ENCODE results near the gene ATP1B3.
"Not testable (repeated sequence)": the region's sequence is repeated elsewhere in the genome, so short reads cannot be mapped to it uniquely, and the experiment has no call there.

ATP1B3 gene

GRCh38 chr3:141859651-141860050 lies 16.8 kb upstream of the ATP1B3 start:
- H3K4me3 ChIP-seq: no peak overlapping the region
- H3K27ac ChIP-seq: peak overlapping the region in 4 of 21 experiments; percentile 14 to 51 (median 37)

DNA sequence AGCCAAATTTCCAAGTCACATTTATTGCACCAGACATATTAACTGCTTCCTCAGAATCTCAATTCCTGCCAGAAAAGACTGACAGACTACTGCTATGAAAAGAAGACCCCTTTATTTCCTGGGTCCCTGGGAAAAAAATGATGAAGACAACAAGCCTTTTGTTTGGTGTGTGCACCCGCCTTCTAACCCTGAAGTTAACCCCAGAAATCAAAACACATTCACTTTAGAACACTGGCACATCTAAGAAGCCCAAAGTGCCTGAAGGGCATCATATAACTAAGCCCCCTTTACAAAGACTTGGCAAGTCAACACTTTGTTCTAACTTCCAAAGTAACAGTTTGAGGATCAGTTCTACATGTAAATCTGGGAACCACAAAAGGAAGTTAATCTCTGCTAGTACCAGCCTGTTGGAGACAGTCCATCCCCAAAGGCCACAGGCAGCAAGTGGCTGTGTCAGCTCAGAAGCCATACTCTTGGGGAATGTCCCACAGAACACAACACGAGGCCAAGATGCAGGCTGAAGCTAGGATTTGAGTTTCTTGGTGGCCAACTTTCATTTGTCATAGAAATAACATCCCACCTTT lies 16.3 kb upstream of the ATP1B3 start:
- H3K4me3 ChIP-seq: no peak overlapping the region
- H3K27ac ChIP-seq: peak overlapping the region in 9 of 21 experiments; percentile 5 to 62 (median 14)

- Histone ChIP-seq H3K4me3 (no peak overlapping the region), H3K27ac (peak overlapping the region in 10 of 21 experiments; percentile 2 to 62 (median 13))
Observed at GRCh38 chr3:141860766-141861513, 15.5 kb upstream of the ATP1B3 start.

DNA sequence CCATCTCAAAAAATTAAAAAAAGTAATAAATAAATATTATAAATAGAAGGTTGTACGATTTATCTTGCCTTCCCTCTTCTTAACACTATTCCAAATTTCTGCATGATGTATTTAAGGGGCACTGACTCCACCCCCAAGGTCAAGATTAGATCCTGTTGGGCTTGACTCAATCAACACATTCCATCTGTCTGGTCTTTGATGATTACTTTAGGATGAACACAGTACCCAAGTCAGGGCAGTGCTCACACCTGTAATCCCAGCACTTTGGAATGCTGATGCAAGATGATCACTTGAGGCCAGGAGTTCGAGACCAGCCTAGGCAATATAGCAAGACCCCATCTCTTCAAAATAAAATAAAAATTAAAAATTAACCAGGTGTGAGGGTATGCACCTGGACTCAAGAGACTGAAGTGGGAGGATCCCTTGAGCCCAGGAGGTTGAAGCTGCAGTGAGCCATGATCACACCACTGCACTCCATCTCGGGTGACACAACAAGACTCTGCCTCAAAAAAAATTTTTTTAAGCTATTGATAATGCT lies 14.1 kb upstream of the ATP1B3 start:
- no peak overlapping the region for H3K4me3 ChIP-seq
- H3K27ac ChIP-seq: no peak overlapping the region

DNA sequence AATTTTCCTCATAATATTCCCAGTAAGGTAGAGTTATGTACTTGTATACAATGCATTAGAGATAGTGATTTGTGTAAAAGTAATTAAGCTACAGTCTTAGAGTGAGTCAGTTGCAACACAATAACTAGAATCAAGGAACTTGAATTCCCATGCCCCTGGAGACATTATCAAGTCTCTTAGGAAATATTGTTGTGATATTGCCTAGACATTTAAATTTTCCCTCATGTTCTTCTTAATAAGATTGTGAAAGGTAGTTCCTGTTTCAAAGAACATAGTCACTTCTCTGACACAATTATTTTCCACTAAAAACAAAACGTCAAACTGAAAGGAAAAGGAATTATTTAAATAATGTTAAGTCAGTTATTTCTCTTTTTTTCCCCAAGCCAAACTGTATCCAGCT lies 13.0 kb upstream of the ATP1B3 start:
- peak overlapping the region in 5 of 21 experiments; percentile 26 to 73 (median 64) for H3K27ac ChIP-seq

DNA sequence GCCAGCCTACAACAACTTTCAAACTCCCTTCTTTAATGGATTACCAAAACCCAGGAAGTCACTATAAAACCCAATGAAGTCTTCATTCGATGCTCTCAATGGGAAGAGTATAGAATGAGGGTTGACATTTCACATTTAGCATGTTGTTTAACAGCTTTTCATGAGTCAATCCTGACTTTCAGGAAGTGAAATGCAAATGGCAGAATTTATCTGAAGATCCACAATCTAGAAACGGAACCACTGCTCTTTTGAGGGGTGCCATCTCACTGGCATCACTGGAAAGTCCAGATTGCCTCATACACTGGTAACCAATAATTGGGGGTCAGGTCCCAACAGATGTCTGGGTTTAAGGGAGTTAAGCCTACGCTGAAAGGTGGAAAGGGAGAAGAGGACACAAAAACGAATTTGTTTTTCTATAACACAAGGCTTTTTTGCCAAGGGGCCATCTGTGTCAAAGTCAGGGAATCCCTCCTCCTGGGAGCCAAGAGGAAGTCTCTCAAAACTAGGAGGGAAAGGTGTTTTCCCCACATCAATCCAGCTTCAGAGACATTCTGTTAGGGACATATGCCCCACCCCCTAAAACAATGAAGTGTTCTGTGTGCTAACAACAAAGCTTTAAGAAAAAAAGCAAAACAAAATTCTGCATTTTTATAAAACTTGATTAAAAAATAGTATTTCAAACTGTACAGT lies 12.0 kb upstream of the ATP1B3 start:
- peak overlapping the region in 8 of 21 experiments; percentile 5 to 73 (median 59) for H3K27ac ChIP-seq
- H3K4me3 ChIP-seq: no peak overlapping the region

More for the DNA sequence above, 13.0 kb upstream of the ATP1B3 start:
- no peak overlapping the region for H3K4me3 ChIP-seq

DNA sequence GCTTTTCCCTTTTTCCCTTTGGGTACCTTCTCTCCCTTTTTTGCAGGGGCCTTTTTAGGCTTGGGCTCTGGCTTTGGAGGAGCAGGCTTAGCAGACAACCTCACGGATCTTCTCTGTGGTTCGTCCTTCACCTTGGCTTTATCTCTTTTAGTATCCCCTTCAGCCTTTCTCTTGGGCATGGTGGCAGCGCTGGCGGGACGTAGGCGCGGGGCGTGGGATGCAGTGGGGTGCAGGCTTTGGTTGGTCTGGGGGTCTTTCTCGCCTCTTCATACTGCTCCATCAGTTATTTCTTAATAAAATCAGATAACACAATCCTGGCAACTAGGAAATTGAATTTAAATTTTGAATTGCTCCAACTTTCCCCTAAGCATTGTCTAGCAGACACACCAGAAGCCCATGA lies 11.3 kb upstream of the ATP1B3 start:
- Histone ChIP-seq H3K4me3 (no peak overlapping the region), H3K27ac (peak overlapping the region in 2 of 21 experiments; percentile 5 to 73)

GRCh38 chr3:141870091-141870687 lies 6.3 kb upstream of the ATP1B3 start:
- no peak overlapping the region for H3K4me3 ChIP-seq
- peak overlapping the region in 1 of 21 experiments; percentile 23 for H3K27ac ChIP-seq

- peak overlapping the region; percentile 81 to 98 (median 91) for H3K4me3 ChIP-seq
- H3K27ac ChIP-seq: peak overlapping the region; percentile 81 to 100 (median 96)
Observed at GRCh38 chr3:141875374-141875892, 1.0 kb upstream of the ATP1B3 start.

DNA sequence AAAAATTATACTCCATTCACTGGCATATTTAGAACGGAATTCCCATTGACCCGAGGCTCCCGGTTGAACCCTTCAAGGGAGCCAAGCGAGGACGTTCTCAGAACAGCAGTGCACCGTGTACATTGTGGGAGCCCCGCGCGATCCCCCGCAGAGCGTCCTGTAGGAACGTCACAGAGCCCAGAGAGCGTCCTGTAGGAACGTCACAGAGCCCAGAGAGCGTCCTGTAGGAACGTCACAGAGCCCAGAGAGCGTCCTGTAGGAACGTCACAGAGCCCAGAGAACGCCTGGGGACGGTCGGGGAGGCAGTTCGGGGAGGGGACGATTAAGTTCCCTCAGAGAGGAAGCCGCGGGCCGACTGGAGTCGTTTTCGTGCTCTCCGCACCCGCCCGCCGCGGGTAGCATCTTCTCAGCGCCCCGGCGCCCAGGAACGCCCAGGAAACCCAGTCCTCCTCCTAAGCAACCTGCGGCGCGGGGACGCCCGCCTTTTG lies 506 bp upstream of the ATP1B3 start:
- H3K27ac ChIP-seq: peak overlapping the region; percentile 81 to 100 (median 96)

GRCh38 chr3:141876891-141877621 lies 613 bp downstream of the ATP1B3 start:
- Histone ChIP-seq H3K27ac (peak overlapping the region; percentile 91 to 100 (median 96)), H3K4me3 (peak overlapping the region; percentile 81 to 98 (median 91))

More for the DNA sequence above, 506 bp upstream of the ATP1B3 start:
- H3K4me3 ChIP-seq: peak overlapping the region; percentile 81 to 98 (median 91)

GRCh38 chr3:141877911-141878310 lies 1.5 kb downstream of the ATP1B3 start:
- H3K4me3 ChIP-seq: peak overlapping the region; percentile 81 to 98 (median 91)
- peak overlapping the region in 18 of 21 experiments; percentile 92 to 100 (median 97) for H3K27ac ChIP-seq

DNA sequence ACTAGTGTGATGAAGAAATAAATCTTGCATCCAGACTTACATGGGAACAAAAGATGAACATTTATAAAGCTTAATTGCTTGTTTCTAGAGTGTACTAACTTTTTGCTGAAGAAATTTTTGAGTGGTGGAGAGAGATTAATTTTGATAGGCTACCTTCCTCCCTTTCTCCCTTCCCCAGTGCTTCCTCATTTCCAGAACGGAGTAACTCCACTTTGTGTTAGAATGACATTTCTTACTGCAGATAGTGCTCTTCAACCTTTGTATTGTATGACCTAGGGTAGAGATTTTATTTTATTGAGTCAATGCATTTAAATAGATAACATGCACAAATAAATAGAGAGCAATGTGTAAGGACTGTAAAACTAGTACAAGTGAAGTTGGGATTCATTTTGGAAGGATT lies 1.9 kb downstream of the ATP1B3 start:
- peak overlapping the region; percentile 81 to 98 (median 91) for H3K4me3 ChIP-seq
- peak overlapping the region in 17 of 21 experiments; percentile 13 to 100 (median 98) for H3K27ac ChIP-seq

GRCh38 chr3:141878817-141879216 lies 2.4 kb downstream of the ATP1B3 start:
- peak overlapping the region; percentile 81 to 98 (median 91) for H3K4me3 ChIP-seq
- H3K27ac ChIP-seq: peak overlapping the region in 10 of 21 experiments; percentile 13 to 100 (median 98)

- H3K27ac ChIP-seq: no peak overlapping the region
- H3K4me3 ChIP-seq: peak overlapping the region in 1 of 7 experiments; percentile 97
Observed at GRCh38 chr3:141881702-141882101, 5.3 kb downstream of the ATP1B3 start.

GRCh38 chr3:141887051-141887450 lies 10.6 kb downstream of the ATP1B3 start:
- H3K27ac ChIP-seq: no peak overlapping the region

DNA sequence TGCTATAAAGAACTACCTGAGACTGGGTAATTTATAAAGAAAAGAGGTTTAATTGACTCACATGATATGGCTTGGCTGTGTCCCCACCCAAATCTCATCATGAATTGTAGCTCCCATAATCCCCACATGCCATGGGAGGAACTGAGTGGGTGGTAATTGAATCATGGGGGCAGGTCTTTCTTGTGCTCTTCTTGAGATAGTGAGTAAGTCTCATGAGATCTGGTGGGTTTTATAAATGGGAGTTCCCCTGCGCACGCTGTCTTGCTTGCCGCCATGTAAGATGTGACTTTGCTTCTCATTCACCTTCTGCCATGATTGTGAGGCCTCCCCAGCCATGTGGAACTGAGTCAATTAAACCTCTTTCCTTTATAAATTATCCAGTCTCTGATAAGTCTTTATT lies 12.1 kb downstream of the ATP1B3 start:
- H3K4me3 ChIP-seq, H3K27ac ChIP-seq: not testable (repeated sequence)

More at GRCh38 chr3:141887051-141887450, 10.6 kb downstream of the ATP1B3 start:
- no peak overlapping the region for H3K4me3 ChIP-seq

DNA sequence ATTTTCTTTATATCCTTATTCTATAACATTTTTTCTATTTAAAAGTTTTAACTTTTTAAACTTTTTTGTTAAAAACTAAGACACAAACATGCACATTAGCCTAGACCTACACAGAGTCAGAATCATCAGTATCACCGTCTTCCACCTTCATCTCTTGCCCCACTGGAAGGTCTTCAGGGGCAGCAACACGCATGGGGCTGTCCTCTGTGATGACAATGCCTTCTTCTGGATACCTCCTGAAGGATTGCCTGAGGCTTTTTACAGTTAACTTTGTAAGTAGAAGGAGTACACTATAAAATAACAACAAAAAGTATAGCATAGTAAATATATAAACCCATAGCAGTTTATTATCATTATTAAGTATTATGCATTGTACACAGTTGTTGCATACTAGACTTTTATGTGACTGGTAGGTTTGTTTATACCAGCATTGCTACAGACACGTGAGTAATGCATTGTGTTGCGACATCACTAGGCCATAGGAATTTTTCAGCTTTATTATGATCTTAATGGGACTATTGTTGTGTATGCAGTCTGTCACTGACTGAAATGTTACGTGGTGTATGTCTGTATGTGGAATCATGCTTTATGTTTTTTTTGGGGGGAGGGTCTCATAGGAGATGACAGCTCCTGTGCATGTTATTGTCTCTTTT lies 18.2 kb downstream of the ATP1B3 start:
- Histone ChIP-seq H3K27ac (no peak overlapping the region), H3K4me3 (no peak overlapping the region)
